HL-60 (cell line): ENCODE measurements around the gene XYLT1.

Experiments
- DNase-seq, 2 experiments: peaks; one replicate each; pipeline ENCODE4 v3.0.0-alpha.2; 2010 to 2020; ENCODE audit warnings: low read depth in 1 of 2, low spot score in 1 of 2
- H3K27ac ChIP-seq: fragments of 250-450 bp; sonication (Bioruptor Pico); replicated peaks from 2 replicates; pipeline ENCODE4 v1.5.1; 2020; ENCODE audit warnings: mild to moderate bottlenecking, moderate library complexity
- H3K27me3 ChIP-seq: fragments of 250-450 bp; sonication (Bioruptor Pico); 2 replicates; pipeline ENCODE4 v1.5.1; 2021; ENCODE audit warnings: mild to moderate bottlenecking, moderate library complexity; ENCODE audit not compliant: insufficient read depth, poor library complexity, severe bottlenecking
- H3K4me3 ChIP-seq: replicated peaks from 2 replicates; pipeline ENCODE4 v1.5.1; 2011; ENCODE audit warnings: mild to moderate bottlenecking, control low read depth, low read length; ENCODE audit not compliant: insufficient read depth
- CTCF ChIP-seq: IDR thresholded peaks from one replicate; pipeline ENCODE4 v1.5.1; 2011; ENCODE audit warnings: low read length, control low read depth, inconsistent platforms; ENCODE audit not compliant: insufficient read depth
- GABPA ChIP-seq: IDR thresholded peaks from 2 replicates; pipeline ENCODE4 v1.6.1; 2012; ENCODE audit warnings: low read depth
- POLR2AphosphoS5 ChIP-seq: IDR thresholded peaks from 2 replicates; pipeline ENCODE4 v1.6.1; 2012; ENCODE audit warnings: low read depth
- SPI1 ChIP-seq: IDR thresholded peaks from 2 replicates; pipeline ENCODE4 v1.6.1; 2012; ENCODE audit warnings: low read depth, mild to moderate bottlenecking, borderline replicate concordance
- TF ChIP-seq, protein P1 (sequence below): IDR thresholded peaks from 2 replicates; pipeline ENCODE4 v1.6.1; 2012; ENCODE audit warnings: low read depth; ENCODE audit not compliant: insufficient replicate concordance

Gene XYLT1

GRCh38 chr16:17196526-17196925 is 274.2 kb downstream of the XYLT1 start:
- TF ChIP-seq GABPA (no peak), POLR2AphosphoS5 (no peak), CTCF (no peak), SPI1 (no peak)
- TF ChIP-seq, protein P1, sequence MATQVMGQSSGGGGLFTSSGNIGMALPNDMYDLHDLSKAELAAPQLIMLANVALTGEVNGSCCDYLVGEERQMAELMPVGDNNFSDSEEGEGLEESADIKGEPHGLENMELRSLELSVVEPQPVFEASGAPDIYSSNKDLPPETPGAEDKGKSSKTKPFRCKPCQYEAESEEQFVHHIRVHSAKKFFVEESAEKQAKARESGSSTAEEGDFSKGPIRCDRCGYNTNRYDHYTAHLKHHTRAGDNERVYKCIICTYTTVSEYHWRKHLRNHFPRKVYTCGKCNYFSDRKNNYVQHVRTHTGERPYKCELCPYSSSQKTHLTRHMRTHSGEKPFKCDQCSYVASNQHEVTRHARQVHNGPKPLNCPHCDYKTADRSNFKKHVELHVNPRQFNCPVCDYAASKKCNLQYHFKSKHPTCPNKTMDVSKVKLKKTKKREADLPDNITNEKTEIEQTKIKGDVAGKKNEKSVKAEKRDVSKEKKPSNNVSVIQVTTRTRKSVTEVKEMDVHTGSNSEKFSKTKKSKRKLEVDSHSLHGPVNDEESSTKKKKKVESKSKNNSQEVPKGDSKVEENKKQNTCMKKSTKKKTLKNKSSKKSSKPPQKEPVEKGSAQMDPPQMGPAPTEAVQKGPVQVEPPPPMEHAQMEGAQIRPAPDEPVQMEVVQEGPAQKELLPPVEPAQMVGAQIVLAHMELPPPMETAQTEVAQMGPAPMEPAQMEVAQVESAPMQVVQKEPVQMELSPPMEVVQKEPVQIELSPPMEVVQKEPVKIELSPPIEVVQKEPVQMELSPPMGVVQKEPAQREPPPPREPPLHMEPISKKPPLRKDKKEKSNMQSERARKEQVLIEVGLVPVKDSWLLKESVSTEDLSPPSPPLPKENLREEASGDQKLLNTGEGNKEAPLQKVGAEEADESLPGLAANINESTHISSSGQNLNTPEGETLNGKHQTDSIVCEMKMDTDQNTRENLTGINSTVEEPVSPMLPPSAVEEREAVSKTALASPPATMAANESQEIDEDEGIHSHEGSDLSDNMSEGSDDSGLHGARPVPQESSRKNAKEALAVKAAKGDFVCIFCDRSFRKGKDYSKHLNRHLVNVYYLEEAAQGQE: no peak
- DNase-seq: no peak
- no peaks in the 10 kb centered on the region for H3K27me3 ChIP-seq
- no peak overlapping the region for H3K27ac ChIP-seq
- H3K4me3 ChIP-seq: no peak overlapping the region

DNA sequence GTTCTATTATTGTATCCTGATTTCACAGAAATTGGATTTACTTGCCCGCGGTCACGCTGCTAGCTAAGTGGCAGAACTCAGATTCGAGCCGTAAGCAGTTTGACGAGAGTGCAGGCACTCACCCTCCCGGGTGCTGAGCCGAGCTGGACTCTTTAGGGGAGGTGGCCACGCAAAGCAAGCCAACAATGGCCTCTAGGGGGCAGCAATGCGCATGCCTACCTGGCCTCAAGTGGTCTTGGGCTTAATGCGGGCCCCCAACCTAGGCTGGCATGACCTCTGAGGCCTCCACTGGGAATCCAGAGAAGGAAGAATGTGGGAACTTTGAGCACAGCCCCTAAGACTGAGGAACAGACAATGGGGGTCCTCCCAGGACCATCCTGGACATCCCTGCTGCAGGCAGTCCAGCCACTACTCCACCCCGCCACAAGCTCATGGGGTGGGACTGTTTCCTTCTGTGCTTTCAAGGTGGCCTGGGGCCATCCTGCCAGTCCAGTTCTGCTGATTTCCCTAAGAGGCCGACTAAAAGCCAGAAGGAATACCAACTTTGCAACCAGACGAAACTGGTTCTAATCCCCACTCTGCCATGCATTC is 276.5 kb downstream of the XYLT1 start:
- no peak overlapping the region for H3K4me3 ChIP-seq
- H3K27me3 ChIP-seq: no peaks in the 10 kb centered on the region
- DNase-seq: peak; percentile 30 to 38
- H3K27ac ChIP-seq: no peak overlapping the region
- TF ChIP-seq CTCF: peak; percentile 12
- TF ChIP-seq, protein P1: no peak

GRCh38 chr16:17193566-17194100 is 277.1 kb downstream of the XYLT1 start:
- no peak overlapping the region for H3K27ac ChIP-seq
- no peak for DNase-seq
- TF ChIP-seq POLR2AphosphoS5 (no peak), GABPA (no peak), CTCF (no peak), SPI1 (no peak)
- TF ChIP-seq, protein P1: no peak
- H3K27me3 ChIP-seq: no peaks in the 10 kb centered on the region
- no peak overlapping the region for H3K4me3 ChIP-seq
